ENCODE data around the gene ZSCAN12. TPM values are rescaled to one million over a fixed set of nuclear protein-coding genes. Genes with fewer than 3 reads are reported as not detected.

ZSCAN12 gene
- total RNA-seq, 2 donors from 2014 or later: 5.9 to 10.2 TPM

GRCh38 chr6:28383235-28384142 lies 16.1 kb downstream of the ZSCAN12 start:
- no peaks in the 10 kb centered on the region for H3K4me1 ChIP-seq (replicated peaks)
- WGBS: 14% methylated on average over 31 of the region's 31 CpGs
- intact Hi-C loops (cut with DNase I): no loop called here
- H3K9me3 ChIP-seq: no peaks in the 10 kb centered on the region
- H3K4me3 ChIP-seq: peak overlapping the region; percentile 37 to 43
- no peaks in the 10 kb centered on the region for H3K27me3 ChIP-seq (replicated peaks; ENCODE audit: insufficient read depth)
- H3K27ac ChIP-seq: peak overlapping the region; percentile 76 to 78
- H3K36me3 ChIP-seq: no peaks in the 10 kb centered on the region
- peak; percentile 76 for DNase-seq (ENCODE audit: low spot score)
- no peak for TF ChIP-seq POLR2A (IDR thresholded peaks at IDR 0.05)
- TF ChIP-seq CTCF (IDR thresholded peaks at IDR 0.05): peak in 3 of 4 experiments; percentile 34 to 59 (median 56)
- TF ChIP-seq POLR2AphosphoS5 (IDR thresholded peaks at IDR 0.05): peak; percentile 73

DNA sequence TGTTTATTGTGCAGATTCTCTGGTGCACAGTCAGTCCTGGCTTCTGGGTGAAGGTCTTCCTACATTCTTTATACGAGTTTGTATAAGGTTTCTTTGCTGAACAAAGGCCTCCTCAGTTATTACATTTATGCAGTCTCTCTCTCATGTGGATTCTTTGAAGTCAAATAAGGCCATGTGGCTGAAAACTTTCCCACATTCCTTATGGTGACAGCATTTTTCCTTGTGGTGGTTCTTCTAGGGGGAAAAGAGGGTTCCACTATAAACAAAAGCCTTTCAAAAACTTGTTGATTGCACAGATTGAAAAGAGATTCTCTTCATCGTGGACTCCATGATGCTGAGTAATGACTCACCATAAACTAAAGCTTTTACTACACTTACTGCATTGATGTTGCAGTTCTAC lies 19.2 kb downstream of the ZSCAN12 start:
- Histone ChIP-seq H3K9me3 (no peaks in the 10 kb centered on the region), H3K4me3 (no peak overlapping the region), H3K27ac (no peak overlapping the region), H3K36me3 (no peaks in the 10 kb centered on the region), H3K27me3 (replicated peaks; ENCODE audit: insufficient read depth) (no peaks in the 10 kb centered on the region), H3K4me1 (replicated peaks) (no peaks in the 10 kb centered on the region)
- TF ChIP-seq CTCF (IDR thresholded peaks at IDR 0.05): no peak
- TF ChIP-seq POLR2AphosphoS5 (IDR thresholded peaks at IDR 0.05): no peak
- no peak for TF ChIP-seq POLR2A (IDR thresholded peaks at IDR 0.05)
- intact Hi-C loops (cut with DNase I): no loop called here
- no peak for DNase-seq (ENCODE audit: low spot score)
- 80% methylated on average over 2 of the region's 2 CpGs for WGBS

- H3K27ac ChIP-seq: no peak overlapping the region
- H3K9me3 ChIP-seq: no peaks in the 10 kb centered on the region
- no peaks in the 10 kb centered on the region for H3K36me3 ChIP-seq
- no peaks in the 10 kb centered on the region for H3K4me1 ChIP-seq (replicated peaks)
- H3K4me3 ChIP-seq: no peak overlapping the region
- TF ChIP-seq POLR2A (IDR thresholded peaks at IDR 0.05) (no peak), CTCF (IDR thresholded peaks at IDR 0.05) (no peak), POLR2AphosphoS5 (IDR thresholded peaks at IDR 0.05) (no peak)
- no peaks in the 10 kb centered on the region for H3K27me3 ChIP-seq (replicated peaks; ENCODE audit: insufficient read depth)
- DNase-seq (ENCODE audit: low spot score): no peak
- intact Hi-C loops (cut with DNase I): no loop called here
Measured at GRCh38 chr6:28378644-28379043, 20.9 kb downstream of the ZSCAN12 start.

GRCh38 chr6:28377879-28378278 lies 21.7 kb downstream of the ZSCAN12 start:
- Histone ChIP-seq H3K4me3 (no peak overlapping the region), H3K4me1 (replicated peaks) (no peaks in the 10 kb centered on the region), H3K36me3 (no peaks in the 10 kb centered on the region), H3K27ac (no peak overlapping the region), H3K9me3 (no peaks in the 10 kb centered on the region), H3K27me3 (replicated peaks; ENCODE audit: insufficient read depth) (no peaks in the 10 kb centered on the region)
- TF ChIP-seq CTCF (IDR thresholded peaks at IDR 0.05): no peak
- TF ChIP-seq POLR2A (IDR thresholded peaks at IDR 0.05): no peak
- TF ChIP-seq POLR2AphosphoS5 (IDR thresholded peaks at IDR 0.05): no peak
- DNase-seq (ENCODE audit: low spot score): no peak
- intact Hi-C loops (cut with DNase I): no loop called here
- WGBS: 93% methylated on average over 1 of the region's 1 CpG

GRCh38 chr6:28373925-28374324 lies 25.6 kb downstream of the ZSCAN12 start:
- Histone ChIP-seq H3K4me3 (no peak overlapping the region), H3K36me3 (no peaks in the 10 kb centered on the region), H3K9me3 (no peaks in the 10 kb centered on the region), H3K27ac (no peak overlapping the region), H3K4me1 (replicated peaks) (no peaks in the 10 kb centered on the region), H3K27me3 (replicated peaks; ENCODE audit: insufficient read depth) (no peaks in the 10 kb centered on the region)
- no peak for DNase-seq (ENCODE audit: low spot score)
- WGBS: 94% methylated on average over 1 of the region's 1 CpG
- intact Hi-C loops (cut with DNase I): no loop called here
- no peak for TF ChIP-seq POLR2AphosphoS5 (IDR thresholded peaks at IDR 0.05)
- no peak for TF ChIP-seq CTCF (IDR thresholded peaks at IDR 0.05)
- no peak for TF ChIP-seq POLR2A (IDR thresholded peaks at IDR 0.05)
